Hippocampal formation (tissue), 2 donors: ENCODE measurements around the gene COL5A3.
A peak's percentile ranks its signal among the peaks of the same experiment; 100 is the strongest.
"Not testable (repeated sequence)": the region's sequence is repeated elsewhere in the genome, so short reads cannot be mapped to it uniquely, and the experiment has no call there.

Experiments used
- DNase-seq, 2 donors: peaks; one replicate each; lab custom pipeline; 2025; lab: John Stamatoyannopoulos, UW

The COL5A3 gene

GRCh38 chr19:10010247-10010691 lies at the start of gene COL5A3:
Gene COL5A3 (minus strand): TSS chr19:10010504. CDS start chr19:10010385, 119 bp downstream.
- DNase-seq: no peak

- no peak for DNase-seq
Observed at GRCh38 chr19:10052602-10053360, 42.5 kb upstream of the COL5A3 start.

GRCh38 chr19:10049626-10050025 lies 39.3 kb upstream of the COL5A3 start:
- DNase-seq: no peak

GRCh38 chr19:10045371-10045770 lies 35.1 kb upstream of the COL5A3 start:
- DNase-seq: no peak

- DNase-seq: no peak
Observed at GRCh38 chr19:10044390-10044789, 34.1 kb upstream of the COL5A3 start.

- DNase-seq: no peak
Observed at GRCh38 chr19:10043286-10043927, 33.1 kb upstream of the COL5A3 start.

GRCh38 chr19:10037809-10038208 lies 27.5 kb upstream of the COL5A3 start:
- DNase-seq: no peak

- no peak for DNase-seq
Observed at GRCh38 chr19:10037367-10037766, 27.1 kb upstream of the COL5A3 start.

GRCh38 chr19:10036601-10037071 lies 26.3 kb upstream of the COL5A3 start:
- DNase-seq: no peak

- no peak for DNase-seq
Observed at GRCh38 chr19:10033614-10034013, 23.3 kb upstream of the COL5A3 start.

GRCh38 chr19:10027158-10027997 lies 17.1 kb upstream of the COL5A3 start:
- DNase-seq: peak; percentile 89

- DNase-seq: no peak
Observed at GRCh38 chr19:10026744-10027143, 16.4 kb upstream of the COL5A3 start.

GRCh38 chr19:10023096-10023495 lies 12.8 kb upstream of the COL5A3 start:
- DNase-seq: not testable (repeated sequence)

GRCh38 chr19:10021863-10022262 lies 11.6 kb upstream of the COL5A3 start:
- DNase-seq: no peak

- no peak for DNase-seq
Observed at GRCh38 chr19:10021446-10021845, 11.1 kb upstream of the COL5A3 start.

GRCh38 chr19:10020851-10021250 lies 10.5 kb upstream of the COL5A3 start:
- no peak for DNase-seq

GRCh38 chr19:10019246-10019645 lies 8.9 kb upstream of the COL5A3 start:
- no peak for DNase-seq

- no peak for DNase-seq
Observed at GRCh38 chr19:10018786-10019185, 8.5 kb upstream of the COL5A3 start.

GRCh38 chr19:10018263-10018662 lies 8.0 kb upstream of the COL5A3 start:
- DNase-seq: no peak

GRCh38 chr19:10013834-10014618 lies 3.7 kb upstream of the COL5A3 start:
- DNase-seq: no peak

GRCh38 chr19:10013316-10013715 lies 3.0 kb upstream of the COL5A3 start, which contains the start of gene RDH8:
Gene RDH8 (plus strand): TSS chr19:10013483. CDS start chr19:10013498, 15 bp downstream.
- DNase-seq: no peak
